ENCODE measurements around the gene TNNI3. TPM values are rescaled to one million over a fixed set of nuclear protein-coding genes. Genes with fewer than 3 reads are reported as not detected.

The TNNI3 gene
- total and polyA plus RNA-seq, 9 of the 15 experiments (the other 6 are each of a cell fraction or from before 2014, with no cell fraction given), result 4.7 to 158 (median 42.0) TPM

- TF ChIP-seq CUX1 (CRISPR knock-in tag; IDR thresholded peaks at IDR 0.05), result no peak
- no peak for TF ChIP-seq ZNF740 (CRISPR knock-in tag; IDR thresholded peaks at IDR 0.05)
- TF ChIP-seq ZNF740 (tag; IDR thresholded peaks at IDR 0.05), result no peak
- no peak for TF ChIP-seq ERF (CRISPR knock-in tag; IDR thresholded peaks at IDR 0.05)
- TF ChIP-seq ZNF277 (CRISPR knock-in tag; IDR thresholded peaks at IDR 0.05; ENCODE audit: borderline replicate concordance), result no peak
- TF ChIP-seq CBFA2T3 (IDR thresholded peaks at IDR 0.05), result no peak
- TF ChIP-seq MXI1 (IDR thresholded peaks at IDR 0.05; ENCODE audit: low read depth, low read length), result no peak
- TF ChIP-seq ZNF551 (CRISPR knock-in tag; IDR thresholded peaks at IDR 0.05), result no peak
- no peak for TF ChIP-seq TARDBP (IDR thresholded peaks at IDR 0.05)
- TF ChIP-seq ETV1 (tag; conservative IDR thresholded peaks at IDR 0.05; ENCODE audit: low read depth), result no peak
- no peak for TF ChIP-seq CBFA2T2 (conservative IDR thresholded peaks at IDR 0.05)
Measured at GRCh38 chr19:55153652-55154264, 3.8 kb downstream of the TNNI3 start (continued).
